GM13977 (cell line): ENCODE measurements around the gene MAL.
"Not testable (repeated sequence)": the region's sequence is repeated elsewhere in the genome, so short reads cannot be mapped to it uniquely, and the experiment has no call there.

Experiments
- DNase-seq: peaks from one replicate; pipeline ENCODE4 v3.0.0; 2012; ENCODE audit warnings: low spot score
- in situ Hi-C: fragments of 300-500 bp; cut with MboI; formaldehyde crosslinking; loops from one replicate; pipeline ENCODE4 v1.12.0; 2022; ENCODE audit warnings: low sequenced_read_pairs, low pct_unique_long_range_greater_than_20kb, mixed read lengths, inconsistent platforms; ENCODE audit not compliant: unreplicated experiment
- TF ChIP-seq, protein P1 (sequence below): IDR thresholded peaks from 2 replicates; pipeline ENCODE4 v1.5.1; 2012; ENCODE audit warnings: mild to moderate bottlenecking, control low read depth; ENCODE audit not compliant: insufficient read depth; ENCODE audit errors: extremely low read depth, missing control alignments

Gene MAL

DNA sequence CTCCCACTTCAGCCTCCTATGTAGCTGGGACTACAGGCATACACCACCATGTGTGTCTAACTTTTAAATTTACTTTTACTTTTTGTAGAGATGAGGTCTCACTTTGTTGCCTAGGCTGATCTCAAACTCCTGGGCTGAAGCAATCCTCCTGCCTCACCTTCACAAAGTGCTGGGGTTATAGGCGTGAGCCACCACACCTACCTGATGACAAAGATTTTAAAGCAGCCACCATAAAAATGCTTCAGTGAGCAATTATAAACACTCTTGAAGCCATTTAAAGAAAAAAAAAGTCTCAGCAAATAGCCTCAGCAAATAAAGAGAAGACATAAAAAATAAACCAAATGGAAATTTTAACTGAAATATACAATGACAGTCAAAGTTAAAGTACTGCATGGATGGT is 60.5 kb downstream of the MAL start:
- TF ChIP-seq, protein P1, sequence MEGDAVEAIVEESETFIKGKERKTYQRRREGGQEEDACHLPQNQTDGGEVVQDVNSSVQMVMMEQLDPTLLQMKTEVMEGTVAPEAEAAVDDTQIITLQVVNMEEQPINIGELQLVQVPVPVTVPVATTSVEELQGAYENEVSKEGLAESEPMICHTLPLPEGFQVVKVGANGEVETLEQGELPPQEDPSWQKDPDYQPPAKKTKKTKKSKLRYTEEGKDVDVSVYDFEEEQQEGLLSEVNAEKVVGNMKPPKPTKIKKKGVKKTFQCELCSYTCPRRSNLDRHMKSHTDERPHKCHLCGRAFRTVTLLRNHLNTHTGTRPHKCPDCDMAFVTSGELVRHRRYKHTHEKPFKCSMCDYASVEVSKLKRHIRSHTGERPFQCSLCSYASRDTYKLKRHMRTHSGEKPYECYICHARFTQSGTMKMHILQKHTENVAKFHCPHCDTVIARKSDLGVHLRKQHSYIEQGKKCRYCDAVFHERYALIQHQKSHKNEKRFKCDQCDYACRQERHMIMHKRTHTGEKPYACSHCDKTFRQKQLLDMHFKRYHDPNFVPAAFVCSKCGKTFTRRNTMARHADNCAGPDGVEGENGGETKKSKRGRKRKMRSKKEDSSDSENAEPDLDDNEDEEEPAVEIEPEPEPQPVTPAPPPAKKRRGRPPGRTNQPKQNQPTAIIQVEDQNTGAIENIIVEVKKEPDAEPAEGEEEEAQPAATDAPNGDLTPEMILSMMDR: no peak
- DNase-seq: no peak
- in situ Hi-C loops: no loop called here

DNA sequence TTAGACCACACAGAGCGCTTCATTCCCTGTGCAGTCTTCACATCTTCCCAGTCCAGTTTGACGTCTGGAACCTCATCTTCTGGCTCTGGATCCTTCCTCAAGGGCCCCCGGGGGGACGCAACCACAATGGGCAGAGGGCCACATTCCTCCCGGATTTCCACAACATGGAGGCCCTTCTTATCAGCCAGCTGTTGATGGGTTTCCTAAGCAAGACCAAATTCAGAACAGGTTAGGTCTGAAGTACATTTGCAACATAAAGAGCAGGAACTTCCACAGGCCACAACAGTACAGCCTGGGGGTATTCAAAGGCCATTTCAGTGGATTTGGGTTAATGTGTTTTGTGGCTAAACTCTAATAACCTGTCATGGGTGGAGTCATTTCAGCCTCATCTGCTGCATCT is 61.9 kb downstream of the MAL start:
- TF ChIP-seq, protein P1: no peak
- in situ Hi-C loops: no loop called here
- no peak for DNase-seq

DNA sequence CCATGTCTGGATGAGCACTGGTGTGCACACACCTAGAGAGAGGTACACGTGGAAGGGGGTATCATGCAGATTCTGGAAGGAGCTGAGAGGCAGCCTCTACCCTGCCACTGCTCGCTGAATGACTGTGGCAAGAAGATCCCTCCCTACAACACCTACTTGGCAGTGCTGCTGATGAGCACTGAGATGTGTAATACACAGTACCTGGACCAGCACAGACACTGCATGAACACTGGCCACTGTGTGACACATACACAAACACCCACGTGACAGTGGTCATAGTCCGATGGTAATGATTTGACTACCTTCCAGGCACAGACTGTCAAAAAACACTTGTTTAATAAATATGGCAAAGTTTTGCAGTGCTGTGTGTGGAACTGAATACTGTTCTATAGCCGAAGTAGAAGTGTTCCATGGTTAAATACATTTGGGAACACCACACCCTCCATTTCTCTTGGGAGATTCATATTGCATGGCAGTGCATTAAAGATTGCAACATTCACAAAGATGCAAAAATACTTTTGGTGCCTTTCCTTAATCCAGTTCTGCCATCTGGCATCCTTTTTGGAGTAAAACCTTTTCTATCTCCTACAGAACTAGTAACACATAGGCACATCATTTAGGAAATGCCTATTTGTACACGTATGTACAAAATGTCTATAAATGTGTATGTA is 66.5 kb downstream of the MAL start:
- TF ChIP-seq, protein P1: no peak
- no peak for DNase-seq
- in situ Hi-C loops: no loop called here

DNA sequence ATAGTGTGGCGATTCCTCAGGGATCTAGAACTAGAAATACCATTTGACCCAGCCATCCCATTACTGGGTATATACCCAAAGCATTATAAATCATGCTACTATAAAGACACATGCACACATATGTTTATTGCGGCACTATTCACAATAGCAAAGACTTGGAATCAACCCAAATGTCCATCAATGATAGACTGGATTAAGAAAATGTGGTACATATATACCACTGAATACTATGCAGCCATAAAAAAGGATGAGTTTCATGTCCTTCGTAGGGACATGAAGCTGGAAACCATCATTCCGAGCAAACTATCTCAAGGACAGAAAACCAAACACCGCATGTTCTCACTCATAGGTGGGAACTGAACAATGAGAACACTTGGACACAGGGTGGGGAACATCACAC is 72.8 kb downstream of the MAL start:
- in situ Hi-C loops, DNase-seq: not testable (repeated sequence)

DNA sequence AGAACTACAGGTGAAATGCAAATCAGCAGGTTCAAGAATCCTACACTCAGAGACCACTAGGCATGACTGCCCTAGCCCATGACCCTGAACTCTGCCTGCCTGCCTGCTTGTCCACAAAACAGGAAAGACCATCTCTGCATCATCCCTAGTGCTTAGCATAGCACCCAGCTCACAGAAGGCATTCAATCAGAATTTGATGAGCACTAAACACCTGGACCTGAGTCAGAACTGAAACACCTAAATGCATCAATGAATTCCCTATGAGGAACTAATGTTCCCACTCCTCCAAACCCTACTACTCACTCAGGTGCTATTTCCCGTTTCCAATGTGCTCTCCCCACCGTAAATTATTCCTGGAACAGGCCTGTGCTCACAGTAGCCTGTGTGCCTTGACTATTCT is 74.4 kb downstream of the MAL start:
- no peak for DNase-seq
- in situ Hi-C loops: no loop called here
- TF ChIP-seq, protein P1: no peak
